Measurements from ENCODE around the gene CHMP1A. TPM values are rescaled to one million over a fixed set of nuclear protein-coding genes. Genes with fewer than 3 reads are reported as not detected.

The CHMP1A gene
- total and polyA plus RNA-seq, 2 experiments from 2014 or later, result 42.3 to 81.9 TPM

DNA sequence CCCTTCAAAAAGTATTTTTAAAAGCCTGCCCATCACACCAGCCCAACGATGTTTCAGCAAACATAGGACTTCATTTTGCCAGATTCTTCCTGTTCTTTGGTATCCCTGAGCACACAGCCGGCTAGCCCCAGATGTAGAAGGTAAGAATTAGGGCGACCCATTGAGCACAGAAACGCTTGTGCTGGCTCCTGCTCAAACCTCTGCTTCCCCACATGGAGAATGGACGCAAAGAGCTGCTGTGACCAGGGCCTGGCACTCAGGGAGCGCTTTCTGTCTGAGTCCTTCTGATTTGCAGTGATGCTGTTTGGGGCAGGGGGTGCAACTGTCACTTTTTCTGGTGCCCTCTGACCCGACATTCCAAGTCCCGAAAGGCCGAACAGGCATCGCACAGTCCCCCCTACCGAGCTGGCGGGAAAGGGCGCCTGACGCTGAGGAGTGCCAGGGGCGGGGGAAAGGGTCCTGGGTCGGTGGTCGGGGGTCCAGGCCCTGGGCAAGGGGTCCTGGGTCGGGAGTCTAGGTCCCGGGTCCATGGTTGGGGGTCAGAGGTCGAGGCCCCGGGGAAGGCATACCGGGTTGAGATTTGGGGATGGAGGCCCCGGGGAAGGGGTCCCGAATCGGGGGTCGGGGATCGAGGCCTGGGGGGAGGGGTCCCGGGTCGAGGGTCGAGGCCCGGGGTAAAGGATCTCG lies 930 bp downstream of the CHMP1A start:
- no peaks in the 10 kb centered on the region for H3F3A ChIP-seq (replicated peaks; ENCODE audit: low read depth)
- no peak overlapping the region for H3K27ac Mint-ChIP-seq
- ATAC-seq (no peak), DNase-seq (ENCODE audit: low spot score) (no peak)
- peak overlapping the region; percentile 98 for H3K4me2 ChIP-seq
- H3K36me3 Mint-ChIP-seq (ENCODE audit: low read depth), result peaks cover 30% of the 10 kb centered on the region
- TF ChIP-seq NANOG (IDR thresholded peaks at IDR 0.05; ENCODE audit: borderline replicate concordance) (no peak), EZH2phosphoT487 (IDR thresholded peaks at IDR 0.05; ENCODE audit: unreplicated experiment) (no peak), ZNF114 (CRISPR knock-in tag; IDR thresholded peaks at IDR 0.05) (no peak), JUNB (IDR thresholded peaks at IDR 0.05; ENCODE audit: unreplicated experiment) (no peak), POLR2AphosphoS5 (IDR thresholded peaks at IDR 0.05; ENCODE audit: low read depth) (no peak)
- TF ChIP-seq, protein P1, sequence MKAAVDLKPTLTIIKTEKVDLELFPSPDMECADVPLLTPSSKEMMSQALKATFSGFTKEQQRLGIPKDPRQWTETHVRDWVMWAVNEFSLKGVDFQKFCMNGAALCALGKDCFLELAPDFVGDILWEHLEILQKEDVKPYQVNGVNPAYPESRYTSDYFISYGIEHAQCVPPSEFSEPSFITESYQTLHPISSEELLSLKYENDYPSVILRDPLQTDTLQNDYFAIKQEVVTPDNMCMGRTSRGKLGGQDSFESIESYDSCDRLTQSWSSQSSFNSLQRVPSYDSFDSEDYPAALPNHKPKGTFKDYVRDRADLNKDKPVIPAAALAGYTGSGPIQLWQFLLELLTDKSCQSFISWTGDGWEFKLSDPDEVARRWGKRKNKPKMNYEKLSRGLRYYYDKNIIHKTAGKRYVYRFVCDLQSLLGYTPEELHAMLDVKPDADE (IDR thresholded peaks at IDR 0.05), result no peak
- peaks cover 49% of the 10 kb centered on the region for H3K79me2 ChIP-seq (replicated peaks; ENCODE audit: insufficient read depth)
- no peaks in the 10 kb centered on the region for H3K9me3 Mint-ChIP-seq
- peaks cover 8% of the 10 kb centered on the region for H3K4me1 Mint-ChIP-seq
- H3K4me1 ChIP-seq (ENCODE audit: insufficient read depth), result peaks cover 7% of the 10 kb centered on the region; the same call in 1 of the 2 replicates
- peaks cover 4% of the 10 kb centered on the region; the same call in 1 of the 2 replicates for H4K20me1 ChIP-seq (replicated peaks; ENCODE audit: insufficient read depth)
- peaks cover 6% of the 10 kb centered on the region for H3K27me3 Mint-ChIP-seq (ENCODE audit: insufficient read depth, low read depth, poor library complexity)
- H3K9me2 ChIP-seq (ENCODE audit: insufficient read depth), result no peaks in the 10 kb centered on the region
- H3K4me3 ChIP-seq, result peak overlapping the region; percentile 95
- no peaks in the 10 kb centered on the region for H3K27me3 ChIP-seq (ENCODE audit: insufficient read depth)
- H3K36me3 ChIP-seq (ENCODE audit: insufficient read depth), result peaks cover 12% of the 10 kb centered on the region
- H3K27ac ChIP-seq (ENCODE audit: low read depth), result no peak overlapping the region
- no peak overlapping the region for H2AFZ ChIP-seq
- peak overlapping the region; percentile 90 for H3K4me3 Mint-ChIP-seq

DNA sequence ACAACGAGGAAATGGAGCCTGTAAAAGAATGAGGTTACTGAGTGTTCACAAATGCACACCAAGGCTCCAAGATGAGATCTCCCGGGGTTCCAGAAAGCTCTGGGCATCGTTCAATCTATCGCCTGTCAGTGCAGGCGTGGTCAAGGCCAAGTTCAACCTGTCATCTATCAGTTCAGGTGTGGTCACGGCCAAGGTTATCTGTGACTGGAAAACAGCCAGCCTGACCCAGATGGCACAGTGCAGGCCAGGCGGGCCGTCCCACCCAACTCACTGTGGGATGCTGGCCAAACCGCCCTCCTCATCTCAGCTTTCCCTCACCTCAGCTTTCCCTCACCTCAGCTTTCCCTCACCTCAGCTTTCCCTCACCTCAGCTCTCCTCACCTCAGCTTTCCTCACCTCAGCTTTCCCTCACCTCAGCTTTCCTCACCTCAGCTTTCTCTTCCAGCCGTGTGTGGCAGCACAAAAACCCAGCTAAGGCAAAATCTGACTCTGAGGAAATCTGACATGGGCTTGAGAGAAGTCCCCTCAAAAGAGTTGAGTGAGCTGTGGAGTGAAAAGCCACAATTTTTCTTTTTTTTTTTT lies 2.4 kb downstream of the CHMP1A start:
- peaks cover 49% of the 10 kb centered on the region for H3K79me2 ChIP-seq (replicated peaks; ENCODE audit: insufficient read depth)
- H3K36me3 Mint-ChIP-seq (ENCODE audit: low read depth), result peaks cover 21% of the 10 kb centered on the region
- TF ChIP-seq, protein P2, sequence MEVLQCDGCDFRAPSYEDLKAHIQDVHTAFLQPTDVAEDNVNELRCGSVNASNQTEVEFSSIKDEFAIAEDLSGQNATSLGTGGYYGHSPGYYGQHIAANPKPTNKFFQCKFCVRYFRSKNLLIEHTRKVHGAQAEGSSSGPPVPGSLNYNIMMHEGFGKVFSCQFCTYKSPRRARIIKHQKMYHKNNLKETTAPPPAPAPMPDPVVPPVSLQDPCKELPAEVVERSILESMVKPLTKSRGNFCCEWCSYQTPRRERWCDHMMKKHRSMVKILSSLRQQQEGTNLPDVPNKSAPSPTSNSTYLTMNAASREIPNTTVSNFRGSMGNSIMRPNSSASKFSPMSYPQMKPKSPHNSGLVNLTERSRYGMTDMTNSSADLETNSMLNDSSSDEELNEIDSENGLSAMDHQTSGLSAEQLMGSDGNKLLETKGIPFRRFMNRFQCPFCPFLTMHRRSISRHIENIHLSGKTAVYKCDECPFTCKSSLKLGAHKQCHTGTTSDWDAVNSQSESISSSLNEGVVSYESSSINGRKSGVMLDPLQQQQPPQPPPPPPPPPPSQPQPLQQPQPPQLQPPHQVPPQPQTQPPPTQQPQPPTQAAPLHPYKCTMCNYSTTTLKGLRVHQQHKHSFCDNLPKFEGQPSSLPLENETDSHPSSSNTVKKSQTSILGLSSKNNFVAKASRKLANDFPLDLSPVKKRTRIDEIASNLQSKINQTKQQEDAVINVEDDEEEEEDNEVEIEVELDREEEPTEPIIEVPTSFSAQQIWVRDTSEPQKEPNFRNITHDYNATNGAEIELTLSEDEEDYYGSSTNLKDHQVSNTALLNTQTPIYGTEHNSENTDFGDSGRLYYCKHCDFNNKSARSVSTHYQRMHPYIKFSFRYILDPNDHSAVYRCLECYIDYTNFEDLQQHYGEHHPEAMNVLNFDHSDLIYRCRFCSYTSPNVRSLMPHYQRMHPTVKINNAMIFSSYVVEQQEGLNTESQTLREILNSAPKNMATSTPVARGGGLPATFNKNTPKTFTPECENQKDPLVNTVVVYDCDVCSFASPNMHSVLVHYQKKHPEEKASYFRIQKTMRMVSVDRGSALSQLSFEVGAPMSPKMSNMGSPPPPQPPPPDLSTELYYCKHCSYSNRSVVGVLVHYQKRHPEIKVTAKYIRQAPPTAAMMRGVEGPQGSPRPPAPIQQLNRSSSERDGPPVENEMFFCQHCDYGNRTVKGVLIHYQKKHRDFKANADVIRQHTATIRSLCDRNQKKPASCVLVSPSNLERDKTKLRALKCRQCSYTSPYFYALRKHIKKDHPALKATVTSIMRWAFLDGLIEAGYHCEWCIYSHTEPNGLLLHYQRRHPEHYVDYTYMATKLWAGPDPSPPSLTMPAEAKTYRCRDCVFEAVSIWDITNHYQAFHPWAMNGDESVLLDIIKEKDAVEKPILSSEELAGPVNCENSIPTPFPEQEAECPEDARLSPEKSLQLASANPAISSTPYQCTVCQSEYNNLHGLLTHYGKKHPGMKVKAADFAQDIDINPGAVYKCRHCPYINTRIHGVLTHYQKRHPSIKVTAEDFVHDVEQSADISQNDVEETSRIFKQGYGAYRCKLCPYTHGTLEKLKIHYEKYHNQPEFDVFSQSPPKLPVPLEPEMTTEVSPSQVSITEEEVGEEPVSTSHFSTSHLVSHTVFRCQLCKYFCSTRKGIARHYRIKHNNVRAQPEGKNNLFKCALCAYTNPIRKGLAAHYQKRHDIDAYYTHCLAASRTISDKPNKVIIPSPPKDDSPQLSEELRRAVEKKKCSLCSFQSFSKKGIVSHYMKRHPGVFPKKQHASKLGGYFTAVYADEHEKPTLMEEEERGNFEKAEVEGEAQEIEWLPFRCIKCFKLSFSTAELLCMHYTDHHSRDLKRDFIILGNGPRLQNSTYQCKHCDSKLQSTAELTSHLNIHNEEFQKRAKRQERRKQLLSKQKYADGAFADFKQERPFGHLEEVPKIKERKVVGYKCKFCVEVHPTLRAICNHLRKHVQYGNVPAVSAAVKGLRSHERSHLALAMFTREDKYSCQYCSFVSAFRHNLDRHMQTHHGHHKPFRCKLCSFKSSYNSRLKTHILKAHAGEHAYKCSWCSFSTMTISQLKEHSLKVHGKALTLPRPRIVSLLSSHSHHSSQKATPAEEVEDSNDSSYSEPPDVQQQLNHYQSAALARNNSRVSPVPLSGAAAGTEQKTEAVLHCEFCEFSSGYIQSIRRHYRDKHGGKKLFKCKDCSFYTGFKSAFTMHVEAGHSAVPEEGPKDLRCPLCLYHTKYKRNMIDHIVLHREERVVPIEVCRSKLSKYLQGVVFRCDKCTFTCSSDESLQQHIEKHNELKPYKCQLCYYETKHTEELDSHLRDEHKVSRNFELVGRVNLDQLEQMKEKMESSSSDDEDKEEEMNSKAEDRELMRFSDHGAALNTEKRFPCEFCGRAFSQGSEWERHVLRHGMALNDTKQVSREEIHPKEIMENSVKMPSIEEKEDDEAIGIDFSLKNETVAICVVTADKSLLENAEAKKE (CRISPR knock-in tag; IDR thresholded peaks at IDR 0.05), result no peak
- TF ChIP-seq NANOG (IDR thresholded peaks at IDR 0.05; ENCODE audit: borderline replicate concordance), result no peak
- no peak for TF ChIP-seq STAT1 (IDR thresholded peaks at IDR 0.05; ENCODE audit: unreplicated experiment)
- no peak for TF ChIP-seq ZNF114 (CRISPR knock-in tag; IDR thresholded peaks at IDR 0.05)
- no peak for TF ChIP-seq EZH2 (IDR thresholded peaks at IDR 0.05; ENCODE audit: low read depth, unreplicated experiment)
- TF ChIP-seq, protein P3, sequence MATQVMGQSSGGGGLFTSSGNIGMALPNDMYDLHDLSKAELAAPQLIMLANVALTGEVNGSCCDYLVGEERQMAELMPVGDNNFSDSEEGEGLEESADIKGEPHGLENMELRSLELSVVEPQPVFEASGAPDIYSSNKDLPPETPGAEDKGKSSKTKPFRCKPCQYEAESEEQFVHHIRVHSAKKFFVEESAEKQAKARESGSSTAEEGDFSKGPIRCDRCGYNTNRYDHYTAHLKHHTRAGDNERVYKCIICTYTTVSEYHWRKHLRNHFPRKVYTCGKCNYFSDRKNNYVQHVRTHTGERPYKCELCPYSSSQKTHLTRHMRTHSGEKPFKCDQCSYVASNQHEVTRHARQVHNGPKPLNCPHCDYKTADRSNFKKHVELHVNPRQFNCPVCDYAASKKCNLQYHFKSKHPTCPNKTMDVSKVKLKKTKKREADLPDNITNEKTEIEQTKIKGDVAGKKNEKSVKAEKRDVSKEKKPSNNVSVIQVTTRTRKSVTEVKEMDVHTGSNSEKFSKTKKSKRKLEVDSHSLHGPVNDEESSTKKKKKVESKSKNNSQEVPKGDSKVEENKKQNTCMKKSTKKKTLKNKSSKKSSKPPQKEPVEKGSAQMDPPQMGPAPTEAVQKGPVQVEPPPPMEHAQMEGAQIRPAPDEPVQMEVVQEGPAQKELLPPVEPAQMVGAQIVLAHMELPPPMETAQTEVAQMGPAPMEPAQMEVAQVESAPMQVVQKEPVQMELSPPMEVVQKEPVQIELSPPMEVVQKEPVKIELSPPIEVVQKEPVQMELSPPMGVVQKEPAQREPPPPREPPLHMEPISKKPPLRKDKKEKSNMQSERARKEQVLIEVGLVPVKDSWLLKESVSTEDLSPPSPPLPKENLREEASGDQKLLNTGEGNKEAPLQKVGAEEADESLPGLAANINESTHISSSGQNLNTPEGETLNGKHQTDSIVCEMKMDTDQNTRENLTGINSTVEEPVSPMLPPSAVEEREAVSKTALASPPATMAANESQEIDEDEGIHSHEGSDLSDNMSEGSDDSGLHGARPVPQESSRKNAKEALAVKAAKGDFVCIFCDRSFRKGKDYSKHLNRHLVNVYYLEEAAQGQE (IDR thresholded peaks at IDR 0.05; ENCODE audit: unreplicated experiment), result no peak

More for the DNA sequence above, 2.4 kb downstream of the CHMP1A start:
- Histone ChIP-seq H3K4me3 (no peak overlapping the region), H3K27me3 (ENCODE audit: insufficient read depth) (no peaks in the 10 kb centered on the region), H2AFZ (no peak overlapping the region), H3K4me1 (ENCODE audit: insufficient read depth) (peaks cover 7% of the 10 kb centered on the region; the same call in 1 of the 2 replicates), H3K36me3 (ENCODE audit: insufficient read depth) (peaks cover 3% of the 10 kb centered on the region), H3F3A (replicated peaks; ENCODE audit: low read depth) (no peaks in the 10 kb centered on the region), H3K27ac (ENCODE audit: low read depth) (no peak overlapping the region), H4K20me1 (replicated peaks; ENCODE audit: insufficient read depth) (peaks cover 4% of the 10 kb centered on the region; the same call in 1 of the 2 replicates), H3K9me2 (ENCODE audit: insufficient read depth) (no peaks in the 10 kb centered on the region), H3K4me2 (no peak overlapping the region)
- no peak for ATAC-seq
- H3K27ac Mint-ChIP-seq, result no peak overlapping the region
- H3K27me3 Mint-ChIP-seq (ENCODE audit: insufficient read depth, low read depth, poor library complexity), result peaks cover 6% of the 10 kb centered on the region
- no peak for DNase-seq (ENCODE audit: low spot score)
- peak overlapping the region; percentile 90; the same call in 1 of the 3 replicates for H3K4me3 Mint-ChIP-seq
- H3K9me3 Mint-ChIP-seq, result no peaks in the 10 kb centered on the region
- peaks cover 8% of the 10 kb centered on the region for H3K4me1 Mint-ChIP-seq

Data from GM23338 (cell line).